Mesenchymal stem cell (in vitro differentiated cells and primary cell): Measurements from ENCODE around the gene FER1L5.

ENCODE experiments used
- DNase-seq: peaks from one replicate; pipeline ENCODE4 v3.0.0-alpha.2; 2013
- H2AFZ ChIP-seq: one replicate; pipeline ENCODE4 v1.6.1; 2013; ENCODE audit warnings: low read depth, mild to moderate bottlenecking, control low read depth, inconsistent platforms, low read length, moderate library complexity
- H2AK5ac ChIP-seq: 2 replicates; pipeline ENCODE4 v1.6.1; 2013; ENCODE audit warnings: low read length, moderate library complexity, mild to moderate bottlenecking, inconsistent platforms; ENCODE audit not compliant: severe bottlenecking
- H2BK120ac ChIP-seq: one replicate; pipeline ENCODE4 v1.6.1; 2013; ENCODE audit warnings: low read depth, mild to moderate bottlenecking, inconsistent platforms, low read length, moderate library complexity
- H2BK12ac ChIP-seq, 2 experiments: one replicate each; pipeline ENCODE4 v1.6.1; 2013; ENCODE audit warnings: inconsistent platforms in 2 of 2, low read length in 2 of 2, mild to moderate bottlenecking in 2 of 2, moderate library complexity in 2 of 2, control low read depth in 1 of 2
- H2BK15ac ChIP-seq: one replicate; pipeline ENCODE4 v1.6.1; 2013; ENCODE audit warnings: mild to moderate bottlenecking, low read depth, inconsistent platforms; ENCODE audit not compliant: poor library complexity, severe bottlenecking
- H2BK5ac ChIP-seq: 2 replicates; pipeline ENCODE4 v1.6.1; 2013; ENCODE audit warnings: low read depth, mild to moderate bottlenecking, low read length, control low read depth, inconsistent platforms; ENCODE audit not compliant: poor library complexity, severe bottlenecking
- H3K14ac ChIP-seq, 2 experiments: one replicate each; pipeline ENCODE4 v1.6.1; 2013; ENCODE audit warnings: inconsistent platforms in 2 of 2, low read length in 2 of 2, control low read depth in 1 of 2, mild to moderate bottlenecking in 1 of 2, moderate library complexity in 1 of 2
- H3K18ac ChIP-seq, 2 experiments: one replicate each; pipeline ENCODE4 v1.6.1; 2013; ENCODE audit warnings: inconsistent platforms in 2 of 2, low read length in 2 of 2, control low read depth in 1 of 2, low read depth in 1 of 2, mild to moderate bottlenecking in 1 of 2
- H3K23ac ChIP-seq, 2 experiments: one replicate each; pipeline ENCODE4 v1.6.1; 2013; ENCODE audit warnings: inconsistent platforms in 2 of 2, low read length in 2 of 2, mild to moderate bottlenecking in 2 of 2, moderate library complexity in 2 of 2, control low read depth in 1 of 2
- H3K27ac ChIP-seq: 2 replicates; pipeline ENCODE4 v1.5.1; 2013; ENCODE audit warnings: mild to moderate bottlenecking, moderate library complexity, low read length, control low read depth, inconsistent platforms; ENCODE audit not compliant: poor library complexity, severe bottlenecking
- H3K27me3 ChIP-seq, 2 experiments: 2 replicates each; pipeline versions ENCODE4 v1.6.1 to v1.7.0; 2013; ENCODE audit warnings: low read length in 2 of 2, mild to moderate bottlenecking in 2 of 2, moderate library complexity in 2 of 2, control low read depth in 1 of 2, inconsistent platforms in 1 of 2; ENCODE audit not compliant: control insufficient read depth in 1 of 2, insufficient read depth in 1 of 2
- H3K36me3 ChIP-seq, 2 experiments: 2 replicates each; pipeline versions ENCODE4 v1.6.1 to v1.7.0; 2013; ENCODE audit warnings: low read length in 2 of 2, control low read depth in 1 of 2, inconsistent platforms in 1 of 2, low read depth in 1 of 2, mild to moderate bottlenecking in 1 of 2; ENCODE audit not compliant: insufficient read depth in 2 of 2, control insufficient read depth in 1 of 2
- H3K4ac ChIP-seq, 2 experiments: one replicate each; pipeline ENCODE4 v1.6.1; 2013; ENCODE audit warnings: inconsistent platforms in 2 of 2, low read length in 2 of 2, mild to moderate bottlenecking in 2 of 2, moderate library complexity in 2 of 2, control low read depth in 1 of 2, low read depth in 1 of 2
- H3K4me1 ChIP-seq: 2 replicates; pipeline ENCODE4 v1.6.1; 2013; ENCODE audit warnings: low read depth, low read length, control low read depth; ENCODE audit not compliant: control insufficient read depth, insufficient read depth
- H3K4me2 ChIP-seq: 2 replicates; pipeline ENCODE4 v1.6.1; 2013; ENCODE audit warnings: low read length, mild to moderate bottlenecking, inconsistent platforms; ENCODE audit not compliant: poor library complexity, severe bottlenecking
- H3K4me3 ChIP-seq, 2 experiments: 2 replicates each; pipeline versions ENCODE4 v1.5.1 to v1.7.0; 2013; ENCODE audit warnings: low read length in 2 of 2, mild to moderate bottlenecking in 2 of 2, control low read depth in 1 of 2, low read depth in 1 of 2; ENCODE audit not compliant: insufficient read depth in 1 of 2
- H3K79me1 ChIP-seq: replicated peaks from 2 replicates; pipeline ENCODE4 v1.6.1; 2013; ENCODE audit warnings: mild to moderate bottlenecking, control low read depth, low read length, inconsistent platforms; ENCODE audit not compliant: poor library complexity, severe bottlenecking
- H3K9ac ChIP-seq: 2 replicates; pipeline ENCODE4 v1.7.0; 2013; ENCODE audit warnings: mild to moderate bottlenecking, low read length, moderate library complexity
- H3K9me3 ChIP-seq: 2 replicates; pipeline ENCODE4 v1.7.0; 2013; ENCODE audit warnings: mild to moderate bottlenecking, low read length; ENCODE audit not compliant: control insufficient read depth
- H4K8ac ChIP-seq: one replicate; pipeline ENCODE4 v1.6.1; 2013; ENCODE audit warnings: inconsistent platforms, mild to moderate bottlenecking, low read length, moderate library complexity
- H4K91ac ChIP-seq: one replicate; pipeline ENCODE4 v1.6.1; 2013; ENCODE audit warnings: mild to moderate bottlenecking, low read length, inconsistent platforms
- WGBS: methylation state at CpG from one replicate; pipeline ENCODE4 v1.1.7; 2013; ENCODE audit warnings: mixed read lengths; 5-methylcytosine and 5-hydroxymethylcytosine counted together

Gene FER1L5

GRCh38 chr2:96599941-96600340, 42.6 kb upstream of the FER1L5 start:
- no peak overlapping the region for H3K18ac ChIP-seq
- no peak overlapping the region for H3K14ac ChIP-seq
- H2AK5ac ChIP-seq: no peak overlapping the region
- H3K4me3 ChIP-seq: no peak overlapping the region
- H3K27me3 ChIP-seq: no peaks in the 10 kb centered on the region
- no peak overlapping the region for H3K4me2 ChIP-seq
- H3K4me1 ChIP-seq: no peaks in the 10 kb centered on the region
- H2BK120ac ChIP-seq: no peak overlapping the region
- H3K79me1 ChIP-seq: peaks cover 28% of the 10 kb centered on the region
- no peak for DNase-seq
- no peak overlapping the region for H3K9ac ChIP-seq
- H2BK15ac ChIP-seq: no peak overlapping the region
- H3K36me3 ChIP-seq: peaks cover 49 to 97% of the 10 kb centered on the region in 2 experiments
- H4K91ac ChIP-seq: no peak overlapping the region
- no peak overlapping the region for H4K8ac ChIP-seq
- H2BK12ac ChIP-seq: no peak overlapping the region
- no peak overlapping the region for H2AFZ ChIP-seq
- no peak overlapping the region for H3K27ac ChIP-seq
- no peak overlapping the region for H2BK5ac ChIP-seq
- no peak overlapping the region for H3K4ac ChIP-seq
- WGBS: no CpG with 5 or more reads among the region's 2 CpGs
- no peaks in the 10 kb centered on the region for H3K9me3 ChIP-seq
- no peak overlapping the region for H3K23ac ChIP-seq

- peaks cover 32% of the 10 kb centered on the region for H3K79me1 ChIP-seq
- H3K18ac ChIP-seq: no peak overlapping the region
- H3K27ac ChIP-seq: no peak overlapping the region
- no peak overlapping the region for H3K4me3 ChIP-seq
- H3K36me3 ChIP-seq: peaks cover 51 to 97% of the 10 kb centered on the region in 2 experiments
- H3K27me3 ChIP-seq: no peaks in the 10 kb centered on the region
- H4K8ac ChIP-seq: no peak overlapping the region
- no peak overlapping the region for H2BK5ac ChIP-seq
- no peak overlapping the region for H2AK5ac ChIP-seq
- no peak overlapping the region for H3K4ac ChIP-seq
- no peak overlapping the region for H2BK12ac ChIP-seq
- H3K4me2 ChIP-seq: no peak overlapping the region
- WGBS: 96% methylated on average over 6 of the region's 8 CpGs
- no peak overlapping the region for H4K91ac ChIP-seq
- no peak overlapping the region for H3K23ac ChIP-seq
- H3K14ac ChIP-seq: no peak overlapping the region
- H3K9me3 ChIP-seq: no peaks in the 10 kb centered on the region
- H3K9ac ChIP-seq: no peak overlapping the region
- no peak overlapping the region for H2BK15ac ChIP-seq
- DNase-seq: no peak
- H2AFZ ChIP-seq: no peak overlapping the region
- no peak overlapping the region for H2BK120ac ChIP-seq
- H3K4me1 ChIP-seq: no peaks in the 10 kb centered on the region
These were observed 40.9 kb upstream of the FER1L5 start for GRCh38 chr2:96601382-96602292.

GRCh38 chr2:96602330-96602823, 40.2 kb upstream of the FER1L5 start:
- Histone ChIP-seq H3K23ac (no peak overlapping the region), H2BK12ac (no peak overlapping the region), H2BK120ac (no peak overlapping the region), H3K36me3 (peaks cover 54 to 97% of the 10 kb centered on the region in 2 experiments), H3K18ac (no peak overlapping the region), H3K9ac (no peak overlapping the region), H2BK15ac (no peak overlapping the region), H3K27me3 (no peaks in the 10 kb centered on the region), H4K91ac (no peak overlapping the region), H3K79me1 (peaks cover 33% of the 10 kb centered on the region), H4K8ac (no peak overlapping the region), H3K4ac (no peak overlapping the region), H2BK5ac (no peak overlapping the region), H2AFZ (no peak overlapping the region), H2AK5ac (no peak overlapping the region), H3K4me2 (no peak overlapping the region), H3K4me3 (no peak overlapping the region), H3K14ac (no peak overlapping the region), H3K4me1 (no peaks in the 10 kb centered on the region), H3K9me3 (no peaks in the 10 kb centered on the region), H3K27ac (no peak overlapping the region)
- WGBS: no CpG with 5 or more reads among the region's 2 CpGs
- no peak for DNase-seq

GRCh38 chr2:96604104-96604503, 38.5 kb upstream of the FER1L5 start:
- H3K36me3 ChIP-seq: peaks cover 64 to 99% of the 10 kb centered on the region in 2 experiments
- no peak overlapping the region for H4K91ac ChIP-seq
- H2BK15ac ChIP-seq: no peak overlapping the region
- H2BK12ac ChIP-seq: no peak overlapping the region
- no peak overlapping the region for H2BK120ac ChIP-seq
- no peaks in the 10 kb centered on the region for H3K9me3 ChIP-seq
- no peaks in the 10 kb centered on the region for H3K27me3 ChIP-seq
- DNase-seq: no peak
- H3K18ac ChIP-seq: no peak overlapping the region
- no peak overlapping the region for H3K4me2 ChIP-seq
- H3K9ac ChIP-seq: no peak overlapping the region
- H3K14ac ChIP-seq: no peak overlapping the region
- H2BK5ac ChIP-seq: no peak overlapping the region
- H3K23ac ChIP-seq: no peak overlapping the region
- WGBS: 98% methylated on average over 2 of the region's 2 CpGs
- no peak overlapping the region for H3K4me3 ChIP-seq
- H2AK5ac ChIP-seq: no peak overlapping the region
- H4K8ac ChIP-seq: no peak overlapping the region
- no peak overlapping the region for H3K4ac ChIP-seq
- no peak overlapping the region for H2AFZ ChIP-seq
- peaks cover 41% of the 10 kb centered on the region for H3K79me1 ChIP-seq
- peaks cover 8% of the 10 kb centered on the region for H3K4me1 ChIP-seq
- H3K27ac ChIP-seq: no peak overlapping the region
